Dedifferentiated amniotic fluid mesenchymal stem cell (primary cell): Measurements from ENCODE around the gene QRSL1.
"Not testable (repeated sequence)": the region's sequence is repeated elsewhere in the genome, so short reads cannot be mapped to it uniquely, and the experiment has no call there.

Experiments
- DNase-seq: peaks from one replicate; pipeline ENCODE4 v3.0.0-alpha.2; 2016; ENCODE audit errors: extremely low spot score

QRSL1 gene

DNA sequence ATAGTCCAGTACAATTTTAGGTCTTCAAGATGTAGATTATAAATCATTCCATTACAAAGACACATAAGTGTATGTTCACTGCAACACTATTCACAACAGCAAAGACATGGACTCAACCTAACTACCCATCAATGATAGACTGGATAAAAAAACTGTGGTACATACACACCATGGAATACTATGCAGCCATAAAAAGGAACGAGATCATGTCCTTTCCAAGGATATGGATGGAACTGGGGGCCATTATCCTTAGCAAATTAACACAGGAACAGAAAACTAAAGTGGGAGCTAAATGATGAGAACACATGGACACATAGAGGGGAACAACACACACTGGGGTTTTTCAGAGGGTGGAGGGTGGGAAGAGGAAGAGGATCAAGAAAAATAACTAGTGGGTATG is 6.3 kb upstream of the QRSL1 start:
- DNase-seq = no peak

DNA sequence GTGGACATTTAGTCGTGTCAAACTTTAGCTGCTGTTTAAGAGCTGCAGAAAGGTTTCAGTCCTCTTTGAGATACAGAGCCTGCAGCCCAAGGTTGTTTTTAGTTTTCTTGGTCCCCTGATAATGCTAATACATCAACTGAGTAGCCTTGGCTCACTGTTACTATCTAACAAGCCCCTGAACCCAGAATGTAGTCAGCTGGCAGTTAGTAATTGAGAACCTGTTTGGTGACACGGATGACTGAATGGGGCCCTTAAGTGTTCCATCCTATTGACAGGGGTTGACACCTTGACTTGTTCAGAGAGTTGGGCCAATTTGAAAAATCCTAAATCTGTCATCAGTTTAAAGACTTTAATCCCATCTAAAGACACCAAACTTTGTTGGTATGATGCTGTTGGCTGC is 2.9 kb upstream of the QRSL1 start:
- DNase-seq = no peak

DNA sequence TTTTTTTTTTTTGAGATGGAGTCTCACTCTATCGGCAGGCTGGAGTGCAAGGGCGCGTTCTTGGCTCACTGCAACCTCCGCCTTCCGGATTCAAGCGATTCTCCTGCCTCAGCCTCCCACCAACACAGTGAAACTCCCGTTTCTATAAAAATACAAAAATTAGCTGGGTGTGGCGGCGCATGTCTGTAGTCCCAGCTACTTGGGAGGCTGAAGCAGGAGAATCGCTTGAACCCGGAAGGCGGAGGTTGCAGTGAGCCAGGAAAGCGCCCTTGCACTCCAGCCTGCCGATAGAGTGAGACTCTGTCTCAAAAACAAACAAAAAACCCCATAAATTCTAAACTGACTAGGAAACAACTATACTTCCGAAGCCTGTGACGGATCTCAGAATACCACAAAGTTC is 1.6 kb upstream of the QRSL1 start:
- not testable (repeated sequence) for DNase-seq

DNA sequence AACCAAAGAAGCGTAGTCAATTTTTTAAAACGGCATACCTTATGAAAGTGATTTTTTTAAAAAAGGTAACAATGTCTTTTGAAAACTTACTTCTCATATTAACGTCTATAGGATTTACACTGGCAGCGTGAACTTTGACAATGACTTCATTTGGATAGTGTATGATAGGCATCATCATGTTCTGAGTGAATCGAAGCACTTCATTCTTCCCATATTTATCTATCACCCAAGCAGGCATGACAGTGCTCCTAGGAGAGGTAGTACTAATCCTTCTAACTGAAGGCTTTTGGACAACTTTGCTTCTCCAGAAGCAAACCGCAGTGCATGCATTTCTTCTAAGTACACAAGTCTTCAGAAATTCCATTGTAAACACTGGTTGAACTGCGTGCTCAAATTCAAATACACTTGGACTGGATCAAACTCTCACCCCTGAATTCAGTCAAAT is 698 bp upstream of the QRSL1 start:
- no peak for DNase-seq

DNA sequence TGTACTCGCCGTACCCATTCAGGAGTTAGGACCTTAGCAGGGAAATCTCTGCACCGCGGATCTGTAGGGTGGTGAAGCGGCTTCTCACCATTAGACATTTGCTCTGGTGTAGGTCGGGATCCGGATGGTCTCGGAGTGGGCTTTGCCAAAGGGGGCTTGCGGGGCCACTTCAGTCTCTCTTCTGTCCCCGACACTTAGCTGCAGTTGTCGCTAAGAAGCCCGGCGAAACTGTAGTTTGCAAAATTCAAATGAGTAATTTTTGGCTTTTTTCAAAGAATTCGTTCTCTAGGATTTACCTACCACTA is 433 bp downstream of the QRSL1 start:
- no peak for DNase-seq

DNA sequence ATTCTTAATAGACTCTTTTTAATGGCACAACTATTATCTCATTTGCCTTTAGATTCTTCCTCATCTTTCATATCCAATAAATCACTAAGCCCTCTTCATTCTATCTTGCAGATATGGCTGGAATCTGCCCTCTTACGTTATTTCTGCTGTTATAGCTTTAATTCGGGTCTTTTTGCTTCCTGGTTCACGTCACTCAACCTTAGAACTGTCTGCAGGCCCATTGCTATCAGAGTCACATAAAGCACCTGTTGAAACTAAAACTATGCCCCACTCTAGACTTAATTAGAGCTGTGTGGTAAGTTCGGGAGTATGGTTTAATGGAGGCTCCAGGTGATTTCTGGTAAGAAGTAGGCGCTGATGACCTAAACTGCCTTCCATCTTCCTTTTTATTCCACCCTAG is 988 bp downstream of the QRSL1 start:
- DNase-seq = no peak

DNA sequence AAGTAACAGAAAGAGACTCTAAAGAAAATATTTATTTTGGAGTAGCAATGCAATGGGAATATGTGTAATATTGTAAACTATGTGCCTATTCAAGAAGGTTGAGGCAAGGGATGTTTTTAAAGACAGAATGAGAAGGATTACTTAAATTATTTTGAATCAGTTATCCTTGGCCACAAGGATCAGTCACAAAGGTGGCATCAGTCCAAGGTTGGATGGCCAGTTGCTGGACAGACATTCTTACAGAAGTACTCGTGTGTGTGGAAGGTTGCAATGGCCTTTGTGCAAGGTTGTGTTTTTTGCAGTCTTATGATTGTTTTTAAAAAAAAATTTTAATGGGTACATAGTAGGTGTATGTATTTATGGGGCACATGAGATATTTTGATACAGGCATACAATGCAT is 2.0 kb downstream of the QRSL1 start:
- no peak for DNase-seq

DNA sequence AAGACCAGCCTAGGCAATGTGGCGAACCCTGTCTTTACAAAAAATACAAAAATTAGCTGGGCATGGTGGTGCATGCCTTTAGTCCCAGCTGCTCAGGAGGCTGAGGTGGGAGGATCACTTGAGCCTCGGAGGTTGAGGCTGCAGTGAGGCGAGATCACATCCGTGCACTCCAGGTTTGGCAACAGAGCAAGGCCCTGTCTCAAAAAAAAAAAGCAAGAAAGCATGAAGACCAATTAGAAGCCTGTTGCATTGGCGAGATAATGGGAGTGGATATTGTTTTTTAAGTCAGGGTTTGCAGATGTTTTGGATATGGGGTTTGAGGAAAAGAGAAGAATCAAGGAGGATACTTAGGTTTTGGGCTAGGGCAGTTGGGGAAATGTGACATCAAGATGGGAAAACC is 5.2 kb downstream of the QRSL1 start:
- no peak for DNase-seq

DNA sequence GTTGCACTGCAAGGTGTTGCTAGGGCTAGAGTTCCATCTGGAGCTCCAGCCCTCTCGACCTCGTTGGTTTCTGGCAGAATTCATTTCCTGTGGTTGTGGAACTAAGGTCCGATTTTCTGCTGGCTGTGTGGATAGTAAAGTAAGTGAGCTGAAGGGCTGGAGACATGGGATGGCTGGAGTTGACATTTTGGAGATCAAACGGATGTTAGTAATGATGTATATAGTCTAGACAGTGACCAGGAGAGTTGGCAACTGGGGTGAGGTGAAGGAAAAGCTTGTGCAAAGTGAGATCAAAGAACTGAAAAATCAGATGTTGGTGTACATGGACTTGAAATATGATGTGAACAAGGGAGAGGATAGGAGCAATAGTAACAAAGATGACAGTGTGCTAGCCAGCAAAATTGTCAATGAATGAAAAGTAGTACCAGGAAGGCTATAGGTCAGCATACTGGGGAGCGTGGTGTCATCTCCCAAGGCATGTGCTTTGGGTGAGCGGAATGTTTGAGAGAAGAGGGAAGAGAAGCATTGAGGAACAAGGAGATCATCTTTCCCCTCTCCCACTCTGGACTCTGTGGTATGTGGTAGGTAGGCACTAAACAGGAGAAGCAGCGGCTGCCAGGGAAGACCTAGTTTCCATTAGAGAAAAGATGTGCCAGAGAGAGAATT is 7.8 kb downstream of the QRSL1 start:
- no peak for DNase-seq

DNA sequence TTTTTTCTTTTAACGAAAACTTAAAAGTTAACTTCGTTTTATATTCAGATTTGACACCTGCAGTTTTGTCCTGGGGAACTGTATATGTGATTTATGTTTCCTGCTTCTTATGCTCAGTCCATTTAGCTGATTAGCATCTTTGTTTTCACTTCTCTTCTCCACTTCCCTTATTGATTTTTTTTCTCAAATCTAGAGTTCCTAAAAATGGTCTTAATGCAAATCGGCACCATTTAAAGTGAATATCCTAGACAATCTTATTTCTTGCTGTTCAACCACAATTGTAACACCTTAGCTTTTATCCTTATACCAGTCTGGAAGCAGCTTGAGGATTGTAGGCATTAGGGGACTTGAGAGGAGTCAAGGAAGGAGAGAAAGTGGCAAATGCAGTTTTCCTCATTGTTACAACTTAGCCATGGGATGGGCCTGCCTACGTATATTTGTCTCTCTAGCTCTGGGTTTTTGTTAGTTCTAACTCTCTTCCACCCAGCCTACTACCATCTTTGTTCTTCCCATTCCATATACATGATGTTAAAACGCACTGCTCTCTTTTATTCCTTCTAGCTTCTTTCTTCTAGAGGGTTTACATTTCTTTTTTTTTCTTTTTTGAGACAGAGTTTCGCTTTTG is 8.5 kb downstream of the QRSL1 start:
- DNase-seq = no peak

DNA sequence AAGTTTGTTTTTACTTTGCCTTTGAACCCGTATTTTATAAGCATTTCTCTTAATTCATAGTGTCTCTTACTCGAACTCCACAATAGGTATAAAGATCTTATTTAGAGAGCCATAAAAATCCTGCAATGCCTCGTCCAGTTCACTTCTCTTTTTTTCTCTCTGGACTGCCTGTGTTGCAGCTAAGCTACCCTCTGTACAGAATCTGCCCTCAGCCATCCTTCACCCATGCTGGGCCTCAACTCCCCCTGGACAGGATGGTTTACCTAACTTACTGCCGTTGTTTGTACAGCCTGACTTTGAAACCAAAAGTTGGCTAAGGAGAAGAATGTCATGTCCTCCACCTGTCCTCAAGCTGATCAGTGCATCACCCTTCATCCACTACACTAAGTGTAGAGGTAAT is 10.4 kb downstream of the QRSL1 start:
- DNase-seq = no peak

DNA sequence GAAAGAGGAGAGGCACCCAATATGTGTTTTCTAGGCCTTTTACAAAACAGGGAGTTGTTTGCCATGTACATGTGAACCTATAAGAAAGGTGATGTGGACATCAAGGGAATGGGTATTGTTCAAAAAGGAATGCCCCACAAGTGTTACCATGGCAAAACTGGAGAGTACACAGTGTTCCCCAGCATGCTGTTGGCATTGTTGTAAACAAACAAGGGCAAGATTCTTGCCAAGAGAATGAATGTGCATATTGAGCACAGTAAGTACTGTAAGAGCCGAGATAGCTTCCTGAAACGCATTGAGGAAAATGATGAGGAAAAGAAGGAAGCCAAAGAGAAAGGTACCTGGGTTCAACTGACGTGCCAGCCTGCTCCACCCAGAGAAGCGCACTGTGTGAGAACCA is 13.1 kb downstream of the QRSL1 start:
- DNase-seq = no peak

DNA sequence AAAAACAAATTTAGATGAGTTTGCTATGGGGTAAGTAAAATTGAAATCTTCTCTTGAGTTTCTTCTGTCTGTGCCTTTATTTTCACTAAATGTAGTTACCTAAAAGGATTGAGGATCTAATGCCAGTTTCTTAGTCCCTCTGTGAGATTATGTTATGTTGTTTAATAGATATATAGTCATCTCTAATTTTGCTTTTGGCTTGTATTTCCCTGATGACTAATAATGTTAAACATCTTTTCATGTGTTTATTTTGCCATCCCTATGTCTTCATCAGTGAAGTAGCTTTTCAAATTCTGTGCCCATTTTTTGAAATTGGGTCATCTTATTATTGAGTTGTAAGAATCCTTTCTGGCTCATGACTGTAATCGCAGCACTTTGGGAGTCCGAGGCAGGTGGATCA is 13.7 kb downstream of the QRSL1 start:
- no peak for DNase-seq

DNA sequence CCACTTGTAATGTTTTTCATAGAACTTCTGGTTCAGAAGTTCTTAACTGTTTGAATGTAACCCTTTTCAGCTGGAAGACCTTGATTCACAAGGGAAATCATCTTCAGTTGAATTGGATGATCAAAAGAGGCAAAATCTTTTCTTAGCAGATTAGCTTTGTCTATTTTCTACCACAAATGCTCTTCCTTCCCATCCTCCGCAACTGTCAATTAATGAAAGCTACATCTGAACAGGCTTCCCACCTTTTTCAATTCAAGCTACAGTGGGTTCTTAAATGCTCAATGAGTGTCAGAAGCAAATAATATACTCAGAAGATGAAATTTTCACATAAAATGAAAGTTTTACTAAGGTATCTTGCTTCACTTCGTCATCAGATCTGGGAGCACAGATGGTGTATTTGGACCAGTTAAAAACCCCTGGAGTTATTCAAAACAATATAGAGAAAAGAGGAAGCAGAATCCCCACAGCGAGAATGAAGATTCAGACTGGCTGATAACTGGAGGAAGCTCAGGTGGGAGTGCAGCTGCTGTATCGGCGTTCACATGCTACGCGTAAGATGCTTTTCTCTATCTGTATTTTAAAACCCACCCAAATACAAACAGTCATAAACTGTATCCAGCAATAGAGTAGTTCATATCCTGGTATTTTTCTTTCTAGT is 19.4 kb downstream of the QRSL1 start:
- DNase-seq = no peak

DNA sequence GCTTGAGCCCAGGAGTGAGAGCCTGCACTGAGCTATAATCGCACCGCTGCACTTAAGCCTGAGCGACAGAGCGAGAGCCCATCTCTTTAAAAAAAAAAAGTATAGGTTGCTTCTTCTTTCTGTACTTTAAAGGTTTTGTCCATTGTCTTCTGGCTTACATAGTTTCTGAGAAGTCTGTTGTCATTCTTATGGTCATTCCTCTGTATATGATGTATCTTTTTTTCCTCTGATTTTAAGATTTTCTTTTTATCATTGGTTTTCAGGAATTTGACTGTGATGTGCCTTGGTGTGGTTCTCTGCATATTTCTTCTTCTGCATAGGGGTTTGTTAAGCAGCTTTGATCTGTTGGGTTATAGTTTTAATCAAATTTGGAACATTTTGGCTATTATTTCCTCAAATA is 29.1 kb downstream of the QRSL1 start:
- no peak for DNase-seq

DNA sequence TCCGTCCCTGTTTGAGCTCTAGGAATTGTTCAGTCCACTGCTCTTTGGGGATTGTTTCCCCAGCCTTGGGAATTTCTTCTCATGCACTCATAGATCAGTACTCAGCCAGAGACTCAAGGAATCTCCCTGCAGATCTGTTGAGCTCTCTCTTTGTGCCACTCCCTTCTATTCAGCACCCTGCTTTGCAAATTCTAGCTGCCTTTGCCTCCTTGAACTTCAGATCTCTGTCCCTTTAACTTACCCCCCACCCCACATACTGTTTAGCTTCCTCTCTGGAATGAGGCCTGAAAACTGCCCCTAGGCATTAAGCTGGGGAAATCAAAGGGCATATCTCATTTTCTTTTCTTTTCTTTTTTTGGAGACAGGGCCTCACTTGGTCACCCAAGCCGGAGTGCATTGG is 30.5 kb downstream of the QRSL1 start:
- no peak for DNase-seq

DNA sequence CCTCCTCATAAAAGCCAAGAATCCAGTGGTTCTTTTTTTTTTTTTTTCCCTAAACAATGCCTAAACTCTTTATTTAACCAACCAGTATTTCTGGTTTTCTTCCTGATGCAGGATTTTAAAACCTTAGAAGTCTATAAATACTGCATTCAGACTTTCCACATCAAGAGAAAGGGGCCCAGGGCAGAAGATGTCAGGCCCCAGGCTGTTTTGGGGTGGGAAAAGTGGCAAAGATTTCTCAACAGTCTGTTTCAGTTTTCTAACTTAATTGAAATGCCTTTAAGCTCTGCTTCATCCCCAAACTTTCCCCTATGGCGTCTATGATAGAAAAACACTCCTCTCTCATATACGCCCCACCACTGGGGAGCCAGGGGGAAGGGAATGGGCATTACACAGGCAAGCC is 33.1 kb downstream of the QRSL1 start:
- no peak for DNase-seq

DNA sequence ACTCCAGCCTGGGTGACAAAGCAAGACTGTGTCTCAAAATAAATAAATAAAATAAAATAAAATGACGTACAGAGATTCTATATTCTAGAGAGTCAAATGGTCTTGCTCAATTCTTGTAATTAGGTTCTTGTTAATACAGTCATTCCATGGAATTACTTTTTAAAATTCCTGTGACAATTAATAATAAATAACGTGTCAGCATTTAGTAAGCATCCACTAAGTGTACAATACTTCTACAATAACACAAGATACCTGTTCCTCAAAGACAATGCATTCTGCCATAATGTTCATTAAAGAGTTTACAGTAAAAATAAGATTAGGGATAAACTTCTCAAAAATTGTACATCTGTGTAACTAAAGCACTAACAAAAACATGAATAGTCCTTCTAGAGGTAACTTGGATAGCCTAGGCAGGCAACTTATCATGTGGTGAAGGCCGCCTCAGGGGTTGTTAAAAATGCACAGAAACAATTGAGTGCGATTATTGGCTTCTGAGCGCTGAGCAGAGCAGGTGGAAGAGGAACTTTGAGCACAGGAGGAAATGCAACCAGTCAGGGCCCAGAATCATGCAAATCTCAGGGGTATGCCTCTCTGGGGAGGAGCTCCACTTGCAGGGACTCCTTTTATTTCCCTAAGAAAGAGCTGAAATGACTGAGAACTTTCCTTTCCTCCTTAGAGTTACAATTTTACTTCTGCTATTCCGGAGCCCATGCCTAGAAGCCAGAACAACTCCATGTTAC is 37.1 kb downstream of the QRSL1 start:
- DNase-seq = no peak

DNA sequence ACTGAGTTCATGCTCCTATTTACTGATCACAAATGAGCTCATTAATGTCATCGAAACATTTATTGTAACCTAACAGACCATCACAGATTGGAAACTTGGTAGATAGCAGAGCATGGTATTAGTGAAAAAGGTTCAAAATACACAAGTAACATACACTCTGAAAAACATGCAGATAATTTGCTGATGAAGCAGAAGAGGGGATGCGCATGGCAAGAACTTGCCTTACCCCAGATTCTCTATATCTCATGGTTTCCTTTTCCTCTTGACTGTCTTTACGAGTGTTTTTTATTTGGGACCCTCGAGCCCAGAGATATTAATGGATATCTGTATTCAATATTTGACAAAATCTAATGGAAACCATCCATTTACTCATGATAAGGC is 37.6 kb downstream of the QRSL1 start:
- DNase-seq = no peak

DNA sequence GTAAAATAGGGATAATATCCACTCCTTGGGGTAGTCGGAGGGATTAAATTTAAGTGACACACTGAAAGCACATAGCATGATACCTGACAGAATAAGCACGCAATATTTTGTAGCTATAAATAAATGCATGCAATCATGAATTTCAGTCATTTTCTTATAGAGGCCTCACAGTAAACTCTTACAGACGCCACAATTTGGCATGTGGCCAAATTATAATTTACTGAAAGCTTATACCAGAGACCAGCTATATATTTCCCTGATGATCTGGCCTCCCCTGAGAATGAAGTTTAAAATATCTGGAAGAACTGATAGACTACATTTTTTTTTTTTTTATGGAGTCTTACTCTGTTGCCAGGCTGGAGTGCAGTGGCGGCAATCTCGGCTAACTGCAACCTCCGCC is 40.9 kb downstream of the QRSL1 start:
- DNase-seq = no peak

DNA sequence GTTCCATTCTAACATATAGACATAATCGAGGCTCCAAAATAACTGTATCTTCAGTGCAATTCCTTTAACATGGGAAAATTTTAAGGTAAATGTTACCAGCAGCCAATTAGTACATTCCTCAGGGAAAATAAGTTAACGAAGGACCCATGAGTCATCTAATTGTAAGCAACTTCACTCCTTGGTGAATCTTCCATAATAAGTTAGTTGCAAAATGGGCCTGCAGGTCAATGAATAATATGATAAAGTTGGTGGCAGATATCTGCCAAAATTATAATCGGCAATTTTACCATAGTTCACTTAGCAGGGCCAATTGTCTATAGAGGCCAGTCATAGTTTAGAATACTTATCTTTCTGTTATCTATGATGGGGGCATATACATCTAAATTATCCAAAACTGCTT is 42.3 kb downstream of the QRSL1 start:
- no peak for DNase-seq

DNA sequence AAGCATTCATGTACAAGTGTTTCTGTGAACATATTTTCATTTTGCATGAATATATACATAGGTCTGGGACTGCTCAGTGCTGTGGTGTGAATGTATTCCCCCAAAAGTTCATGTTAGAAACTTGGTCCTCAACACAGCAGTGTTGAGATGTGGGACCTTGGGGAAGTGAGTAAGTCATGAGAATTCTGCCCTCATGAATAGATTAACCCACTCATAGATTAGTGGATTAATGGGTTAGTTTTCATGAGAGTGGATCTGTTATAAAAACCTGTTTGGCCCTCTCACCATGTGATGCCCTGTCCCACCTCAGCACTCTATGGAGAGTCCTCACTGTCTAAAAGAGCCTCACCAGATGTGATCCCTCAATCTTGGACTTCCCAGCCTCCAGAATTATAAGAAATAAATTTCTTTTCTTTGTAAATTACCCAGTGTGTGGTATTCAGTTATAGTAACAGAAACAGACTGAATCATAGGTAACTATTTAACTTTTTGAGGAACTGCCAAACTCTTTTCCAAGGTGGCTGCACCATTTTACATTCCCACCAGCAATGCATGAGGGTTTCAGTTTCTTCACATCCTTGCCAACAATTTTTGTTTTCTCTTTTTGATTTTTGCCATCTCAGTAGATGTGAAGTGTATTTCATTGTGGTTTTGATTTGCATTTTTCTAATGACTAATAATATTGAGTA is 45.3 kb downstream of the QRSL1 start:
- no peak for DNase-seq
